Lower leg skin (tissue), 3 donors: Measurements from ENCODE around the gene SERPINA9.

Experiments used
- POLR2A ChIP-seq, 2 donors: fragments of 450-650 bp; IDR thresholded peaks; one replicate each; pipeline ENCODE4 v1.6.1; 2016 to 2017; ENCODE audit warnings: antibody characterized with exemption in 2 of 2, mild to moderate bottlenecking in 1 of 2, moderate library complexity in 1 of 2
- TF ChIP-seq, protein P1 (sequence below), 3 donors: fragments of 450-650 bp; IDR thresholded peaks; one replicate each; pipeline ENCODE4 v1.5.1; 2016; ENCODE audit warnings: antibody characterized with exemption in 3 of 3, mild to moderate bottlenecking in 3 of 3, moderate library complexity in 2 of 3

DNA sequence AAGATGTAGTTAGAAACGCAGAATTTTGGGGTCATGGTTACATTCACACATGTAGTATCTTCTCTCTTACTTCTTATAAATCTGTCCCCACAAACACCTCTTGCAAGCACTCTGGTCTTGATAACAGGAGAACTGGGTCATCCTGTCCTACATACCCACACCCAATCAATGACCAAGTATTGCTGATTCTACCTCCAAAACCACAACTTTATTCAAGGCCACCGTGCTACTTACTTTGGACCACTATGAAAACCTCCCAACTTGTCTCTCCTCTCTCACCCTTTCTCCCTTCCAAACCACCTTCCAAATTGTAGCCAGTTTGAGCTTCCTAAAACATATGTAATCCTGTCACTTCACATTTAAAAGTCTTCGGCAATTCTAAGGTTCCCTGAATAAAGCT, 28.8 kb downstream of the SERPINA9 start:
- TF ChIP-seq, protein P1, sequence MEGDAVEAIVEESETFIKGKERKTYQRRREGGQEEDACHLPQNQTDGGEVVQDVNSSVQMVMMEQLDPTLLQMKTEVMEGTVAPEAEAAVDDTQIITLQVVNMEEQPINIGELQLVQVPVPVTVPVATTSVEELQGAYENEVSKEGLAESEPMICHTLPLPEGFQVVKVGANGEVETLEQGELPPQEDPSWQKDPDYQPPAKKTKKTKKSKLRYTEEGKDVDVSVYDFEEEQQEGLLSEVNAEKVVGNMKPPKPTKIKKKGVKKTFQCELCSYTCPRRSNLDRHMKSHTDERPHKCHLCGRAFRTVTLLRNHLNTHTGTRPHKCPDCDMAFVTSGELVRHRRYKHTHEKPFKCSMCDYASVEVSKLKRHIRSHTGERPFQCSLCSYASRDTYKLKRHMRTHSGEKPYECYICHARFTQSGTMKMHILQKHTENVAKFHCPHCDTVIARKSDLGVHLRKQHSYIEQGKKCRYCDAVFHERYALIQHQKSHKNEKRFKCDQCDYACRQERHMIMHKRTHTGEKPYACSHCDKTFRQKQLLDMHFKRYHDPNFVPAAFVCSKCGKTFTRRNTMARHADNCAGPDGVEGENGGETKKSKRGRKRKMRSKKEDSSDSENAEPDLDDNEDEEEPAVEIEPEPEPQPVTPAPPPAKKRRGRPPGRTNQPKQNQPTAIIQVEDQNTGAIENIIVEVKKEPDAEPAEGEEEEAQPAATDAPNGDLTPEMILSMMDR (IDR thresholded peaks at IDR 0.05) = no peak
- TF ChIP-seq POLR2A (IDR thresholded peaks at IDR 0.05) = no peak
